ENCODE data around the gene OR1D5.

The OR1D5 gene

GRCh38 chr17:3012926-3013581 is 50.4 kb downstream of the OR1D5 start:
- DNase-seq (ENCODE audit: extremely low read depth, low read depth) = peak; percentile 17
- peak; percentile 80 for TF ChIP-seq CTCF (IDR thresholded peaks at IDR 0.05; ENCODE audit: low read depth, low read length, missing control alignments)
- H3K4me3 ChIP-seq (replicated peaks; ENCODE audit: low read depth, low read length) = no peak overlapping the region
